Right atrium auricular region (tissue), 2 donors: ENCODE results near the gene JPT1. TPM values are rescaled to one million over a fixed set of nuclear protein-coding genes. Genes with fewer than 3 reads are reported as not detected.
A peak's percentile ranks its signal among the peaks of the same experiment; 100 is the strongest.

Experiments used
- DNase-seq: peaks from one replicate; pipeline ENCODE4 v3.0.0-alpha.2; 2019; ENCODE audit warnings: low spot score
- H3K27ac ChIP-seq, 2 donors: fragments of 200-600 bp; sonication (generic); 1 replicate in 1 of 2; 2 replicates in 1 of 2; pipeline ENCODE4 v1.5.1; 2016 to 2019
- H3K27me3 ChIP-seq, 2 donors: fragments of 200-600 bp; sonication (generic); one replicate each; pipeline versions ENCODE4 v1.5.1 to v1.6.0; 2017 to 2019
- H3K36me3 ChIP-seq: fragments of 200-600 bp; sonication (generic); one replicate; pipeline ENCODE4 v1.5.1; 2016
- H3K4me1 ChIP-seq, 2 donors: fragments of 200-600 bp; sonication (generic); one replicate each; pipeline versions ENCODE4 v1.5.1 to v1.6.0; 2017 to 2019
- H3K4me3 ChIP-seq, 2 donors: fragments of 200-600 bp; sonication (generic); 1 replicate in 1 of 2; 2 replicates in 1 of 2; pipeline ENCODE4 v1.5.1; 2017 to 2019; ENCODE audit warnings: mild to moderate bottlenecking in 1 of 2, moderate library complexity in 1 of 2
- H3K9me3 ChIP-seq, 2 donors: fragments of 200-600 bp; sonication (generic); one replicate each; pipeline ENCODE4 v1.5.1; 2019
- CTCF ChIP-seq, 2 donors: fragments of 200-600 bp; sonication (generic); IDR thresholded peaks; one replicate each; pipeline ENCODE4 v1.5.1; 2019; ENCODE audit warnings: antibody characterized with exemption in 2 of 2
- total RNA-seq, 2 donors: library from RNA; depleted of rRNA; stranded (reverse); fragments of >200 nt; gene quantifications; one replicate each; pipeline ENCODE4 v1.1.0, GENCODE V29; 2016

The JPT1 gene
- total RNA-seq, 2 donors from 2014 or later = 15.1 to 15.8 TPM

GRCh38 chr17:75093548-75094158 lies 60.7 kb downstream of the JPT1 start:
- Histone ChIP-seq H3K4me1 (peaks cover 0 to 49% of the 10 kb centered on the region in 2 donors), H3K9me3 (no peaks in the 10 kb centered on the region), H3K4me3 (no peak overlapping the region), H3K27ac (peak overlapping the region; percentile 16 to 56), H3K27me3 (no peaks in the 10 kb centered on the region), H3K36me3 (peaks cover 8% of the 10 kb centered on the region)
- no peak for TF ChIP-seq CTCF (IDR thresholded peaks at IDR 0.05)
- no peak for DNase-seq

DNA sequence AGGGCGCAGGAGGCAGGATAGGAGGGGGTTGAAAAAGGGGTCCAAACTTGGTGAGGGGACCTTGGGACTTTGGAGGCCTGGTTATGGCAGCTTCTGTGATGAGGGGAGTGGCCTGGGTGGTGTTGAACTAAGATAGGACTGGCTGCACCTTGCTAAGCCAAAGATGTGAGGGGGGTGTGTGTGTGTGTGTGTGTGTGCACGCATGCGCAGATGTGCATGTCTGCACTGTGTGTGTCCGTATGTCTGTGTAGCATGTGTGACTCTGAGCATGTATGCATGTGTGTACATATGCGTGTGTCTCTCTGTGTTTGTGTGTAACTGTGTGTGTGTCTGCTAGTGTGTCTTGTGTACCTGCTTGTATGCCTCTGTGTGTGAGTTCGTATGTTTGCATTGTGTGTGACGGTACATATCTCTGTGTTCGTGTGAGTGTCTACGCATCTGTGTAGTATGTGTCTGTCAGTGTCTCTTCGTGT lies 62.4 kb downstream of the JPT1 start:
- no peak overlapping the region for H3K4me3 ChIP-seq
- no peaks in the 10 kb centered on the region for H3K27me3 ChIP-seq
- no peak for DNase-seq
- peaks cover 5 to 65% of the 10 kb centered on the region in 2 donors for H3K4me1 ChIP-seq
- H3K9me3 ChIP-seq = no peaks in the 10 kb centered on the region
- TF ChIP-seq CTCF (IDR thresholded peaks at IDR 0.05) = no peak
- no peaks in the 10 kb centered on the region for H3K36me3 ChIP-seq
- peak overlapping the region; percentile 70 to 82 for H3K27ac ChIP-seq

- Histone ChIP-seq H3K4me3 (peak overlapping the region in 1 of 2 donors; percentile 10), H3K27ac (peak overlapping the region; percentile 70 to 82), H3K9me3 (no peaks in the 10 kb centered on the region), H3K4me1 (peaks cover 5 to 62% of the 10 kb centered on the region in 2 donors), H3K36me3 (no peaks in the 10 kb centered on the region), H3K27me3 (no peaks in the 10 kb centered on the region)
- DNase-seq = no peak
- TF ChIP-seq CTCF (IDR thresholded peaks at IDR 0.05) = no peak
These were observed 63.1 kb downstream of the JPT1 start for GRCh38 chr17:75090871-75091854.

- no peak for TF ChIP-seq CTCF (IDR thresholded peaks at IDR 0.05)
- H3K9me3 ChIP-seq = no peaks in the 10 kb centered on the region
- peaks cover 5 to 64% of the 10 kb centered on the region in 2 donors for H3K4me1 ChIP-seq
- no peaks in the 10 kb centered on the region for H3K36me3 ChIP-seq
- DNase-seq = no peak
- no peaks in the 10 kb centered on the region for H3K27me3 ChIP-seq
- peak overlapping the region; percentile 89 to 96 for H3K27ac ChIP-seq
- peak overlapping the region; percentile 64 to 70 for H3K4me3 ChIP-seq
These were observed 65.6 kb downstream of the JPT1 start for GRCh38 chr17:75088465-75089417.
